OCI-LY7 (cell line): Measurements from ENCODE around the gene CARD6.

Source experiments
- CTCF ChIP-seq: fragments of 200-600 bp; sonication (generic); conservative IDR thresholded peaks from 2 replicates; pipeline ENCODE4 v1.5.1; 2014; ENCODE audit warnings: mild to moderate bottlenecking, antibody characterized with exemption, low read length, moderate library complexity, mixed read lengths
- EZH2phosphoT487 ChIP-seq: fragments of 200-600 bp; sonication (generic); IDR thresholded peaks from 2 replicates; pipeline ENCODE4 v1.6.1; 2018; ENCODE audit warnings: low read depth, borderline replicate concordance, mild to moderate bottlenecking, mixed run types, antibody characterized with exemption, low read length, moderate library complexity, mixed read lengths

- TF ChIP-seq EZH2phosphoT487 (no peak), CTCF (no peak)
These were observed 3.4 kb downstream of the CARD6 start for GRCh38 chr5:40844565-40844964.
